ENCODE results near the gene EIF3J. TPM values are rescaled to one million over a fixed set of nuclear protein-coding genes. Genes with fewer than 3 reads are reported as not detected.

The EIF3J gene
- total and polyA plus RNA-seq, 9 donors: 38.6 to 101 (median 93.0) TPM

DNA sequence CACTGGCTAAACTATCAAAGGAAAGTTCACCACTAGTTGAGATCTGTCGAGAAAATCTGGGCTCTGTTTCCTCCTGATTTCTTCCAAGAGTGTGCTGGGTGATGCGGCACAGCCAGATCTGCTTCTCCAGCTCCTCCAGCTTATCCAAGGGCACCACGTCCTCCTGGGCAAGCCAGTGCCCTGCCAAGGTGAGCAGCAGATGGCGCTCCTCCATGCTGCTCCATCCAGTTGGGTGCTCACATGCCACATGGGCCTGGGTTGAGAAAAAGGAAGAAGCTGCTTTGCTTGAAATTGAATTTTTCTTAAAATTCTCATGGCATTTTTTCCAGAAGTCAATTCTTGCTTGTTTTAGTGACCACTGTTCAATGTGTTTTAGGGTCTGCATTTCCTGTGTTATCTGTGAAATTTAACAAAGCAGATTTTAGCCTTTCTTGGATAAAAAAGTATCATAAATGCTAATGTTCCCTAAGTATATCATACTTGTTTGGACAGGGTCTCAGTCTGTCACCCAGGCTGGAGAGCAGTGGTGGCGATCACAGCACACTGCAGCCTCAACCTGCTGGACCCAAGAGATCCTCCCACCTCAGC is 47.3 kb downstream of the EIF3J start:
- no peaks in the 10 kb centered on the region for H3K9me3 ChIP-seq (replicated peaks; ENCODE audit: control insufficient read depth, low read depth, low read length)
- no peaks in the 10 kb centered on the region for H3K27me3 ChIP-seq (ENCODE audit: control insufficient read depth, insufficient read depth, low read length)
- no peaks in the 10 kb centered on the region for H3K4me1 ChIP-seq (ENCODE audit: control insufficient read depth, insufficient read depth, low read length)
- no peak for DNase-seq
- H3K36me3 ChIP-seq (ENCODE audit: control insufficient read depth, insufficient read depth, low read length): peaks cover 55% of the 10 kb centered on the region
- WGBS (ENCODE audit: insufficient coverage): 93% methylated on average over 3 of the region's 5 CpGs
- no peak overlapping the region for H3K4me3 ChIP-seq (ENCODE audit: low read length)
- H3K27ac ChIP-seq (ENCODE audit: low read length): no peak overlapping the region

DNA sequence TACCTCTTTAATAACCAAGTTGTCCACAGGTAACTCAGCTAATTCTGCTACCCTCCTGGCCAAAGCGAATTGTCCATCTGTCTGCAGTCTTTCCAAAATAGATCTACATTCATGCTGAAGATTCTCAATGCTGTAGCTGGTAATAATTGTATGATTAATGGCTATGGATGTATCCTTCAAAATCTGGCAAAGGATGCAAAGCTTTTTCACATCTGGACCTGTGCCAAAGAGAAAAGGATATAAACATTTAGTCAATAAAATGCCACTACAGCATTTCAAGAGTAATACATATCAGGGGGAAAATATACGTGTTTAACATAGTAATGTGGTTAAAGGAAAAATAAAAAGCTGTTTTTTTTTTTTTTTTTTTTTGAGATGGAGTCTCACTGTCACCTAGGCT is 48.7 kb downstream of the EIF3J start:
- no peak for DNase-seq
- Histone ChIP-seq H3K9me3 (replicated peaks; ENCODE audit: control insufficient read depth, low read depth, low read length) (no peaks in the 10 kb centered on the region), H3K4me3 (ENCODE audit: low read length) (no peak overlapping the region), H3K27ac (ENCODE audit: low read length) (no peak overlapping the region), H3K4me1 (ENCODE audit: control insufficient read depth, insufficient read depth, low read length) (no peaks in the 10 kb centered on the region), H3K36me3 (ENCODE audit: control insufficient read depth, insufficient read depth, low read length) (peaks cover 65% of the 10 kb centered on the region), H3K27me3 (ENCODE audit: control insufficient read depth, insufficient read depth, low read length) (no peaks in the 10 kb centered on the region)
- WGBS (ENCODE audit: insufficient coverage): no CpG with 5 or more reads among the region's 2 CpGs

DNA sequence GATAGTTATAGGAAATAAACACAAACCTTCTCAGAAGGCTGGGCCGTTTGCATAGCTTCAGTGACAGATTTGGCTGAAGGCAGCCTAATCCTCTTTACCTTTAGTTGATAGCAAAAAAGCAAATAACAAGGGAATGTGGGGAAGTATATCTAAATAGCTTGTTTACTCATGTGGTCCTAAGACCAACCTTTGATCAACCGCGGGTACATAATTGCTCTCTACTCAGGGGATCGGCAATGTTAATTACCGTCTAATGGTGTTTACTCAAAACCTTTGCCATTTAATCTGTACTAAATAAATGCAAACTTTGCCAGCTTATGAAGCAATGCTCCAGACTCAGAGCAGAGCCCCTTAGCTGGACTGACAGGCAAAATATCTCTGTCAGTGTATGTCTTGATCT is 51.6 kb downstream of the EIF3J start:
- H3K9me3 ChIP-seq (replicated peaks; ENCODE audit: control insufficient read depth, low read depth, low read length): no peaks in the 10 kb centered on the region
- no peak overlapping the region for H3K27ac ChIP-seq (ENCODE audit: low read length)
- no peak for DNase-seq
- H3K27me3 ChIP-seq (ENCODE audit: control insufficient read depth, insufficient read depth, low read length): no peaks in the 10 kb centered on the region
- H3K36me3 ChIP-seq (ENCODE audit: control insufficient read depth, insufficient read depth, low read length): peaks cover 73% of the 10 kb centered on the region
- 86% methylated on average over 4 of the region's 5 CpGs for WGBS (ENCODE audit: insufficient coverage)
- no peak overlapping the region for H3K4me3 ChIP-seq (ENCODE audit: low read length)
- no peaks in the 10 kb centered on the region for H3K4me1 ChIP-seq (ENCODE audit: control insufficient read depth, insufficient read depth, low read length)

DNA sequence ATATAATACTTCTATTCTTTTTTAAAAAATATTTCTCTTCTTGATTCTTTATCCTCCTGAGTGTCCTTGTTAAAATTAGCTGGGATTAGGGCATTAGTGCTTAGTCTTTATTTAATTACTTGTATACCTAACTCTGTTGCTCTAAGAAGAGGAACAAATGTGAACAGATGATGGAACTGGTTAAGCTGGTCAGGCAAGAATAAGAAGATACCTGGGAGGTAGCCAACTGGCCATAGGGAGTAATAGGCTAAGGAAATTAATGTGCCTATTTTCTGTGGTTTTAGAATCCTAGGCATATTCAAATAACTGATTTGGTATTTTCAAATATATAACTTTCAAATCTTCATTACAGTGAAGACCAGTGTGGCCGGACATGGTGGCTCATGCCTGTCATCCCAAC is 54.4 kb downstream of the EIF3J start:
- H3K27me3 ChIP-seq (ENCODE audit: control insufficient read depth, insufficient read depth, low read length): no peaks in the 10 kb centered on the region
- H3K27ac ChIP-seq (ENCODE audit: low read length): no peak overlapping the region
- no peaks in the 10 kb centered on the region for H3K4me1 ChIP-seq (ENCODE audit: control insufficient read depth, insufficient read depth, low read length)
- H3K4me3 ChIP-seq (ENCODE audit: low read length): no peak overlapping the region
- WGBS (ENCODE audit: insufficient coverage): no CpG with 5 or more reads among the region's 1 CpG
- H3K9me3 ChIP-seq (replicated peaks; ENCODE audit: control insufficient read depth, low read depth, low read length): no peaks in the 10 kb centered on the region
- no peak for DNase-seq
- H3K36me3 ChIP-seq (ENCODE audit: control insufficient read depth, insufficient read depth, low read length): peaks cover 71% of the 10 kb centered on the region

DNA sequence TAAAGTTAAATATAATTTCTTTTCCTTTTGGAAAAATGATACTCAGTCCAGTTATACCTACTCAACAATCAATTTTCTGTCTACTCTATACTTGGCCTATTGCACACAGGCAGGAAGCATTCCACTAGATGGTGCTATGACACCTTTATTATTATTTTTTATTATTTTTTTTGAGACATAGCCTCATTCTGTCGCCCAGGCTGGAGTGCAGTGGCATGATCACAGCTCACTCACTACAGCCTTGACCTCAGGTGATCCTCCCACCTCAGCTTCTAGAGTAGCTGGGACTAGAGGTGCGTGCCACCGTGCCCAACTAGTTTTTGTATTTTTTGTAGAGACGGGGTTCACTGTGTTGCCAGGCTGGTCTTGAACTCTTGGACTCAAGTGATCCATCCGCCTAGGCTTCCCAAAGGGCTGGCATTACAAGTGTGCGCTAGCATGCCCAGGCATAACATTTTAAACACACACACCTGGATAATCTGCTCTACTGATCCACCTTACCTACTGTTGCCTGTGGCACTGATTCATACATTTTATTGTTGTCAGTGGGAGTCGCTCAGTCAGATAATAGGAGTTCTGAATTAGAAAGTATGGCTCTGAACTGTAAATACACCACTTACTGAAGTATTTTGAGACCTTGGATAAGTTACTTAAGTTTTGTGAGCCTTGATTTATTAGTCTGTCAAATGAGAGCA is 56.2 kb downstream of the EIF3J start:
- 100% methylated on average over 3 of the region's 7 CpGs for WGBS (ENCODE audit: insufficient coverage)
- no peak for DNase-seq
- H3K36me3 ChIP-seq (ENCODE audit: control insufficient read depth, insufficient read depth, low read length): peaks cover 67% of the 10 kb centered on the region

DNA sequence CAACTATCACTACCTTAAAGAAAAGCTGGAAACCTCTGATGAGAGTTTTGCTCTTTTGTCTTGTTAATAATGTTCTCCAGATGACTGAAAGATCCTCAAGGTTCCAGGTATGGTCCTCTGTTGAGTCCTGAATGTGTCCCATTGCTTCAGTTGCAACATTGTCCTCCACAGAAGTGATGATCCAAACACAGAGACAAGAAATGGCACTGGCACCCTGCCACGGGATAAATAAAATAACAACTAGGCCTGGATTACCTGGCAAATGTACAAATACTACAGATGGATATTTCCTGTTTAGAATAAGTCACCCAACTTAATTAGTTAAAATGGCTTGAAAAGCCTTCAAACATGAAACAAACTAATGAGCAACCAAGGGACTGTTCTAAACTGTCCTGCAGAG is 58.3 kb downstream of the EIF3J start:
- no peak overlapping the region for H3K4me3 ChIP-seq (ENCODE audit: low read length)
- no peaks in the 10 kb centered on the region for H3K27me3 ChIP-seq (ENCODE audit: control insufficient read depth, insufficient read depth, low read length)
- no CpG with 5 or more reads among the region's 1 CpG for WGBS (ENCODE audit: insufficient coverage)
- no peak overlapping the region for H3K27ac ChIP-seq (ENCODE audit: low read length)
- DNase-seq: no peak
- H3K36me3 ChIP-seq (ENCODE audit: control insufficient read depth, insufficient read depth, low read length): peaks cover 61% of the 10 kb centered on the region
- H3K4me1 ChIP-seq (ENCODE audit: control insufficient read depth, insufficient read depth, low read length): no peaks in the 10 kb centered on the region
- H3K9me3 ChIP-seq (replicated peaks; ENCODE audit: control insufficient read depth, low read depth, low read length): no peaks in the 10 kb centered on the region

More for the DNA sequence above, 56.2 kb downstream of the EIF3J start:
- Histone ChIP-seq H3K9me3 (replicated peaks; ENCODE audit: control insufficient read depth, low read depth, low read length) (no peaks in the 10 kb centered on the region), H3K4me1 (ENCODE audit: control insufficient read depth, insufficient read depth, low read length) (no peaks in the 10 kb centered on the region), H3K27ac (ENCODE audit: low read length) (no peak overlapping the region), H3K27me3 (ENCODE audit: control insufficient read depth, insufficient read depth, low read length) (no peaks in the 10 kb centered on the region), H3K4me3 (ENCODE audit: low read length) (no peak overlapping the region)

DNA sequence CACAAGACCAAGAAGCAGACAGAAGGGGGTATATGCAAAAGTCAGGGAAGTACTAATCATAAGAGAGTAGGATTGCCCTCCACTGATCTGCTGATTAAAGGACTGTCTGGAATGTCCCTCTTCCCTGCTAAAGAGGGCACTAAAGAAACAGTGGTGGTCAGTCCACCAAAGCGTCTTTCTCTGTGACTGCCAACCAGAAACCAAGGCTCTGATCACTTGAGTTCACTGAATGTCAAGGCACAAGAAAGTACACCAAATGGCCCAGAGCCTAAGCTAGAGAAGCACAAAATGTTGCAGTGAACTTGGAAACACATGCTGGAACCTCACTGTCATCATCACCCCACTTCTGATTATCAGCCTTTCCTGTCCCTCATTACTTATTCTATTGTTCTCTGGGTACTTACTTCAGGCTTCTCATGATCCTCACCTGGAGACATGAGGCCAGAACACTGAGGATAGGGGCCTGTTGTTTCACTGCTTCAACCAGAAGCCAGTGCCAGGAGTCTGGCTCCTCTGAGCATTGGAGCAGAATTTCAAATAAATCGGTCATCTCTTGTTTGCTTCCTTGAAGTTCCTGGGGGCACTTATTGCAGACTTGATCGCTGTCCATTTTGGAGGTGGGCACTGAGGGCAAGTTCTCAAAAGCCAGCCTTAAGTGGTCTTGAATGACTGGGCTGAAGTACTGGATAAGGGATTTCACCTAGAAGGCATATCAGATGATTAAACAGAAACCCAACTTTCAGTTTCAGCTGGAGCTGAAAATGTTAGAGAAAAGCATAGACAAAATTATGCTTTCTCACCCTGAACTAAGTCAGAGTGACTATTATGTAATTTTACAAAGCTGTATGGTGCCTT is 58.9 kb downstream of the EIF3J start:
- Histone ChIP-seq H3K4me1 (ENCODE audit: control insufficient read depth, insufficient read depth, low read length) (no peaks in the 10 kb centered on the region), H3K4me3 (ENCODE audit: low read length) (no peak overlapping the region), H3K36me3 (ENCODE audit: control insufficient read depth, insufficient read depth, low read length) (peaks cover 58% of the 10 kb centered on the region), H3K27ac (ENCODE audit: low read length) (no peak overlapping the region), H3K9me3 (replicated peaks; ENCODE audit: control insufficient read depth, low read depth, low read length) (no peaks in the 10 kb centered on the region), H3K27me3 (ENCODE audit: control insufficient read depth, insufficient read depth, low read length) (no peaks in the 10 kb centered on the region)
- DNase-seq: no peak
- 100% methylated on average over 2 of the region's 3 CpGs for WGBS (ENCODE audit: insufficient coverage)

DNA sequence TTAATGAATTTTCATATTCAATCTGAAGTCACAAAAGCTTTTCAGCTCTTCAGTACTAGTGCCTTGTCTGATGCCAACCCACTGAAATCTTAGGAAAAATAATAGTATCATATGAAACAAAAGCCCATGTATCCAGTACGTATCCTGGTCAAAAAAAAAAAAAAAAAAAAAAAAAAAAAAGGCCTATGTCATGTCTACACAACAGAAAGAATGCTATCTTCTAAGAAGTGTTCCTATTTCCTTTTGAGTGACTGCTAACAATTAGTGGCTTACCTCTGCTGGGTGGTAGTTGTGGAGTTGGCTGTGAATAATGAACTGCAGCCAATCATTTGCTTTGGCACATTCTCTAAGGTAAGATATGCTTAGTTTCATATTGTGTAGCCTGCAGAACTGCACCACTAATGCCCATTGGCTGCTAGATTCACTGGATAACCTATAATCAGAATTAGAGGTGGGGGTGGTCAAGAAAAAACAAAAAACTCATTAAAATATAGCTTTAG is 59.6 kb downstream of the EIF3J start:
- WGBS (ENCODE audit: insufficient coverage): no CpG with 5 or more reads among the region's 1 CpG
- Histone ChIP-seq H3K4me3 (ENCODE audit: low read length) (no peak overlapping the region), H3K4me1 (ENCODE audit: control insufficient read depth, insufficient read depth, low read length) (no peaks in the 10 kb centered on the region), H3K36me3 (ENCODE audit: control insufficient read depth, insufficient read depth, low read length) (peaks cover 54% of the 10 kb centered on the region), H3K9me3 (replicated peaks; ENCODE audit: control insufficient read depth, low read depth, low read length) (no peaks in the 10 kb centered on the region), H3K27me3 (ENCODE audit: control insufficient read depth, insufficient read depth, low read length) (no peaks in the 10 kb centered on the region), H3K27ac (ENCODE audit: low read length) (no peak overlapping the region)
- DNase-seq: no peak

DNA sequence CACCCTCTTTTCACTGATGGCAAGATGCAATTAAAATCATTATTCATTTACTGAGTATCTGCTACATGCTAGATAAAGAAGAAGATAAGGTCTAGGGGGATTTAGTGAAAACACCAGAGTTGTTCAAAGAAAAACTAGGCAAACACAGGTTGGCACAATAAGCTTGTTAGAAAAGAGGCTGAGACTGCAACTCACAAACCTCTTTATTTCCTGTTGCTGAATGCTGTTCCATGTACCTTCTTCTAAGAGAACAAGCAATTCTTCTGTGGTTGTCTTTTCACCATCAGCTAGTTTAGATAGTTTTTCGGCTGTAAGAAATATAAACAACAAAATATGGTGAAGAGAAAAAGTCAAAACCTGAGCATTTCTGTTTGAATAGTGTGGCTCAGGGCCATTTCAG is 61.1 kb downstream of the EIF3J start:
- H3K4me3 ChIP-seq (ENCODE audit: low read length): no peak overlapping the region
- H3K4me1 ChIP-seq (ENCODE audit: control insufficient read depth, insufficient read depth, low read length): no peaks in the 10 kb centered on the region
- no peak for DNase-seq
- no peak overlapping the region for H3K27ac ChIP-seq (ENCODE audit: low read length)
- no peaks in the 10 kb centered on the region for H3K27me3 ChIP-seq (ENCODE audit: control insufficient read depth, insufficient read depth, low read length)
- no peaks in the 10 kb centered on the region for H3K9me3 ChIP-seq (replicated peaks; ENCODE audit: control insufficient read depth, low read depth, low read length)
- WGBS (ENCODE audit: insufficient coverage): no CpG with 5 or more reads among the region's 1 CpG
- H3K36me3 ChIP-seq (ENCODE audit: control insufficient read depth, insufficient read depth, low read length): peaks cover 47% of the 10 kb centered on the region

DNA sequence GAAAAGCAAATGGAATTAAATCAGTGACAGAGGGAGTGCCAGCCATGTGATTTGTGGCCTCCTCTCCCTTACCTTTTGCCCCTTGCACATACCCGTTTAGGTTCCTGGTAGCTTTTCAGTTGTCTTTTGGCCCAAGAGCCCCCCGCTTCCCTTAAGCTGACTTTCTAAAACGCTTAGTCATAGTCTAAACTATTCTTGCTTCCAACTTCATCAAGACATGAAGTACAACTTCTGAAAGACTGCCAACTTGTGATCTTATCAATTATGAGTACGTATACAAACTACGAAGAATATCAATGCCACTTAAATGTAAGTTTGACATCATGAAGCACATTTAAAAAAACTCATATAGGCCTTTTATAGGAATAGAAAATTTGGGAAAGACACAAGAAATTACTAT is 61.9 kb downstream of the EIF3J start:
- WGBS (ENCODE audit: insufficient coverage): 87% methylated on average over 2 of the region's 5 CpGs
- peaks cover 42% of the 10 kb centered on the region for H3K36me3 ChIP-seq (ENCODE audit: control insufficient read depth, insufficient read depth, low read length)
- no peaks in the 10 kb centered on the region for H3K27me3 ChIP-seq (ENCODE audit: control insufficient read depth, insufficient read depth, low read length)
- H3K9me3 ChIP-seq (replicated peaks; ENCODE audit: control insufficient read depth, low read depth, low read length): no peaks in the 10 kb centered on the region
- no peak overlapping the region for H3K27ac ChIP-seq (ENCODE audit: low read length)
- H3K4me3 ChIP-seq (ENCODE audit: low read length): no peak overlapping the region
- DNase-seq: no peak
- H3K4me1 ChIP-seq (ENCODE audit: control insufficient read depth, insufficient read depth, low read length): no peaks in the 10 kb centered on the region
